ENCODE measurements around the gene USP17L11.
"Not testable (repeated sequence)": the region's sequence is repeated elsewhere in the genome, so short reads cannot be mapped to it uniquely, and the experiment has no call there.

Gene USP17L11

GRCh38 chr4:9215105-9215504 lies at the start of gene USP17L11:
TSS of gene USP17L11 (plus strand) at chr4:9215405. CDS start at chr4:9215405, 0 bp downstream.
- not testable (repeated sequence) for DNase-seq (ENCODE audit: low read depth in 2 of 2)

GRCh38 chr4:9165990-9166389 lies 49.2 kb upstream of the USP17L11 start:
- not testable (repeated sequence) for DNase-seq (ENCODE audit: low read depth in 2 of 2)

- DNase-seq (ENCODE audit: low read depth in 2 of 2): not testable (repeated sequence)
Observed at GRCh38 chr4:9169791-9170459, 45.3 kb upstream of the USP17L11 start, which contains the start of gene FAM90A26. TSS of gene FAM90A26 (plus strand) at chr4:9170409. CDS start at chr4:9173173, 2,764 bp downstream.

GRCh38 chr4:9210357-9210756 lies 4.8 kb upstream of the USP17L11 start, which contains the start of gene USP17L10:
TSS of gene USP17L10 (plus strand) at chr4:9210657. CDS start at chr4:9210657, 0 bp downstream.
- DNase-seq (ENCODE audit: low read depth in 2 of 2): not testable (repeated sequence)

GRCh38 chr4:9214701-9215100 lies 504 bp upstream of the USP17L11 start:
- not testable (repeated sequence) for DNase-seq (ENCODE audit: low read depth in 2 of 2)

- not testable (repeated sequence) for DNase-seq (ENCODE audit: low read depth in 2 of 2)
Observed at GRCh38 chr4:9219852-9220251, 4.6 kb downstream of the USP17L11 start, which contains the start of gene USP17L12. TSS of gene USP17L12 (plus strand) at chr4:9220152. CDS start at chr4:9220152, 0 bp downstream.

- not testable (repeated sequence) for DNase-seq (ENCODE audit: low read depth in 2 of 2)
Observed at GRCh38 chr4:9224596-9224995, 9.4 kb downstream of the USP17L11 start, which contains the start of gene USP17L13. TSS of gene USP17L13 (plus strand) at chr4:9224896. CDS start at chr4:9224896, 0 bp downstream.

GRCh38 chr4:9230249-9230648 lies 15.0 kb downstream of the USP17L11 start:
- not testable (repeated sequence) for DNase-seq (ENCODE audit: low read depth in 2 of 2)

- DNase-seq (ENCODE audit: low read depth in 2 of 2): not testable (repeated sequence)
Observed at GRCh38 chr4:9234085-9234484, 18.9 kb downstream of the USP17L11 start, which contains the start of gene USP17L15. TSS of gene USP17L15 (plus strand) at chr4:9234385. CDS start at chr4:9234385, 0 bp downstream.

- not testable (repeated sequence) for DNase-seq (ENCODE audit: low read depth in 2 of 2)
Observed at GRCh38 chr4:9238461-9238860, 23.3 kb downstream of the USP17L11 start.

- DNase-seq (ENCODE audit: low read depth in 2 of 2): not testable (repeated sequence)
Observed at GRCh38 chr4:9243579-9243978, 28.4 kb downstream of the USP17L11 start, which contains the start of gene USP17L17. TSS of gene USP17L17 (plus strand) at chr4:9243879. CDS start at chr4:9243879, 0 bp downstream.

- not testable (repeated sequence) for DNase-seq (ENCODE audit: low read depth in 2 of 2)
Observed at GRCh38 chr4:9247953-9248680, 32.9 kb downstream of the USP17L11 start, which contains the start of gene USP17L18. TSS of gene USP17L18 (plus strand) at chr4:9248630. CDS start at chr4:9248630, 0 bp downstream.

GRCh38 chr4:9253078-9253477 lies 37.9 kb downstream of the USP17L11 start, which contains the start of gene USP17L19:
TSS of gene USP17L19 (plus strand) at chr4:9253378. CDS start at chr4:9253378, 0 bp downstream.
- DNase-seq (ENCODE audit: low read depth in 2 of 2): not testable (repeated sequence)

GRCh38 chr4:9257824-9258223 lies 42.6 kb downstream of the USP17L11 start, which contains the start of gene USP17L20:
TSS of gene USP17L20 (plus strand) at chr4:9258124. CDS start at chr4:9258124, 0 bp downstream.
- not testable (repeated sequence) for DNase-seq (ENCODE audit: low read depth in 2 of 2)

GRCh38 chr4:9262572-9262971 lies 47.4 kb downstream of the USP17L11 start, which contains the start of gene USP17L21:
TSS of gene USP17L21 (plus strand) at chr4:9262872. CDS start at chr4:9262872, 0 bp downstream.
- DNase-seq (ENCODE audit: low read depth in 2 of 2): not testable (repeated sequence)

All from stimulated activated CD8-positive, alpha-beta memory T cell treated with anti-CD3 and anti-CD28 coated beads, Interleukin-15, amount 100 ng/mL, for 4 hours (primary cell).